Endodermal cell (in vitro differentiated cells): ENCODE data around the gene CIB1. TPM values are rescaled to one million over a fixed set of nuclear protein-coding genes. Genes with fewer than 3 reads are reported as not detected.
"Not testable (repeated sequence)": the region's sequence is repeated elsewhere in the genome, so short reads cannot be mapped to it uniquely, and the experiment has no call there.

ENCODE experiments used
- DNase-seq: peaks from one replicate; pipeline ENCODE4 v3.0.0-alpha.2; 2017
- H3K27ac ChIP-seq: 2 replicates; pipeline ENCODE4 v1.5.1; 2013; ENCODE audit warnings: mild to moderate bottlenecking, low read depth, low read length, moderate library complexity
- H3K27me3 ChIP-seq: 2 replicates; pipeline ENCODE4 v1.6.1; 2013; ENCODE audit warnings: mild to moderate bottlenecking, low read length, moderate library complexity; ENCODE audit not compliant: insufficient read depth, control insufficient read depth, poor library complexity, severe bottlenecking
- H3K36me3 ChIP-seq: 2 replicates; pipeline ENCODE4 v1.7.0; 2013; ENCODE audit warnings: mild to moderate bottlenecking, low read length, moderate library complexity; ENCODE audit not compliant: control insufficient read depth, insufficient read depth
- H3K4me1 ChIP-seq: one replicate; pipeline ENCODE4 v1.7.0; 2013; ENCODE audit warnings: low read length; ENCODE audit not compliant: control insufficient read depth, insufficient read depth
- H3K4me3 ChIP-seq: 2 replicates; pipeline ENCODE4 v1.5.1; 2013; ENCODE audit warnings: mild to moderate bottlenecking, low read length, moderate library complexity
- H3K9ac ChIP-seq: 2 replicates; pipeline ENCODE4 v1.6.1; 2013; ENCODE audit warnings: mild to moderate bottlenecking, low read length, moderate library complexity; ENCODE audit not compliant: poor library complexity, severe bottlenecking; ENCODE audit errors: extremely low read depth
- H3K9me3 ChIP-seq: 2 replicates; pipeline ENCODE4 v1.6.1; 2013; ENCODE audit warnings: mild to moderate bottlenecking, low read length, moderate library complexity; ENCODE audit not compliant: control insufficient read depth
- H3K27ac Mint-ChIP-seq: 2 replicates; pipeline ENCODE4 v1.8.0; 2020; ENCODE audit warnings: mixed read lengths
- H3K27me3 Mint-ChIP-seq: 2 replicates; pipeline ENCODE4 v1.8.0; 2021; ENCODE audit warnings: mild to moderate bottlenecking, mixed read lengths; ENCODE audit not compliant: insufficient read depth
- H3K36me3 Mint-ChIP-seq: 2 replicates; pipeline ENCODE4 v1.8.0; 2020; ENCODE audit warnings: low read depth, mixed read lengths
- H3K4me1 Mint-ChIP-seq: 2 replicates; pipeline ENCODE4 v1.8.0; 2020; ENCODE audit warnings: mixed read lengths
- H3K4me3 Mint-ChIP-seq: 2 replicates; pipeline ENCODE4 v1.8.0; 2020; ENCODE audit warnings: mild to moderate bottlenecking, moderate library complexity, mixed read lengths
- H3K9me3 Mint-ChIP-seq: 2 replicates; pipeline ENCODE4 v1.8.0; 2020; ENCODE audit warnings: mild to moderate bottlenecking, mixed read lengths
- WGBS, 2 experiments: methylation state at CpG; one replicate each; pipeline versions ENCODE4 v1.1.5 to v1.1.7; 2013; ENCODE audit warnings: missing lambda C conversion rate in 2 of 2, mixed read lengths in 1 of 2; ENCODE audit not compliant: insufficient coverage in 1 of 2, insufficient read length in 1 of 2; 5-methylcytosine and 5-hydroxymethylcytosine counted together
- total RNA-seq, 2 donors: library from RNA; stranded (reverse); fragmentation: NEBNext Ultra II Directional in 1 of 2; extraction: Animal tissue kit (Norgen Biotek cat#: 25700) in 1 of 2; gene quantifications; 2 replicates in 1 of 2; 3 replicates in 1 of 2; pipeline ENCODE4 v1.2.1, GENCODE V29; 2021
- TF ChIP-seq, protein P1 (sequence below): fragments of 200-600 bp; sonication (generic); conservative IDR thresholded peaks from 2 replicates; pipeline ENCODE4 v1.5.0; 2021; ENCODE audit warnings: antibody characterized with exemption, mild to moderate bottlenecking

The CIB1 gene
- total RNA-seq, 2 donors from 2014 or later, result 31.3 to 34.0 TPM

DNA sequence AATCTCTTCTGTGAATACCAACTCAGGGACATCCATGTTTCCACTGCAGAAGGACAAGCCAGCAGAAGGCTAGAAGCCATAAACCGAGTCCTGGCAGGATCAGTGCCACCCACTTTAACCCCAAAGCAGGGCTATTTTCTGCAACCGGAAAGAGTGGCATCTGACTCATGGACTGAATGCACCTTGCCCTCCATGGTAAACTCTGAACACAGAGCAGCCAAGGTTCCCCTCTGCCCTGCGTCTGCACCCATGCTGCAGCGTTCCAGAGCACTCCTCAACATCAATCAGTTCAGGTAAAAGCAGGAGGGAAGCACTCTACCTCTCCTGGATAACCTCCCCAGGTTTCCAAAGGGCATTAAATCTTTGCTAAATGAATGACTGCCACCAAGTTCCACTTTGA, 30.9 kb upstream of the CIB1 start:
- H3K36me3 Mint-ChIP-seq, result peaks cover 21% of the 10 kb centered on the region
- H3K36me3 ChIP-seq, result peaks cover 17% of the 10 kb centered on the region
- WGBS, 2 experiments, result 75 to 83% methylated on average over 1 to 4 of the region's 4 CpGs
- TF ChIP-seq, protein P1, sequence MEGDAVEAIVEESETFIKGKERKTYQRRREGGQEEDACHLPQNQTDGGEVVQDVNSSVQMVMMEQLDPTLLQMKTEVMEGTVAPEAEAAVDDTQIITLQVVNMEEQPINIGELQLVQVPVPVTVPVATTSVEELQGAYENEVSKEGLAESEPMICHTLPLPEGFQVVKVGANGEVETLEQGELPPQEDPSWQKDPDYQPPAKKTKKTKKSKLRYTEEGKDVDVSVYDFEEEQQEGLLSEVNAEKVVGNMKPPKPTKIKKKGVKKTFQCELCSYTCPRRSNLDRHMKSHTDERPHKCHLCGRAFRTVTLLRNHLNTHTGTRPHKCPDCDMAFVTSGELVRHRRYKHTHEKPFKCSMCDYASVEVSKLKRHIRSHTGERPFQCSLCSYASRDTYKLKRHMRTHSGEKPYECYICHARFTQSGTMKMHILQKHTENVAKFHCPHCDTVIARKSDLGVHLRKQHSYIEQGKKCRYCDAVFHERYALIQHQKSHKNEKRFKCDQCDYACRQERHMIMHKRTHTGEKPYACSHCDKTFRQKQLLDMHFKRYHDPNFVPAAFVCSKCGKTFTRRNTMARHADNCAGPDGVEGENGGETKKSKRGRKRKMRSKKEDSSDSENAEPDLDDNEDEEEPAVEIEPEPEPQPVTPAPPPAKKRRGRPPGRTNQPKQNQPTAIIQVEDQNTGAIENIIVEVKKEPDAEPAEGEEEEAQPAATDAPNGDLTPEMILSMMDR, result no peak
- H3K9me3 ChIP-seq, result no peaks in the 10 kb centered on the region
- peak overlapping the region; percentile 95 for H3K27ac Mint-ChIP-seq
- no peaks in the 10 kb centered on the region for H3K27me3 ChIP-seq
- H3K9ac ChIP-seq, result peak overlapping the region; percentile 82
- no peaks in the 10 kb centered on the region for H3K4me1 ChIP-seq
- H3K4me3 ChIP-seq, result peak overlapping the region; percentile 94
- no peak for DNase-seq
- peaks cover 1% of the 10 kb centered on the region for H3K27me3 Mint-ChIP-seq
- H3K4me1 Mint-ChIP-seq, result peaks cover 21% of the 10 kb centered on the region
- H3K4me3 Mint-ChIP-seq, result peak overlapping the region; percentile 88
- H3K9me3 Mint-ChIP-seq, result no peaks in the 10 kb centered on the region
- peak overlapping the region; percentile 89 for H3K27ac ChIP-seq

DNA sequence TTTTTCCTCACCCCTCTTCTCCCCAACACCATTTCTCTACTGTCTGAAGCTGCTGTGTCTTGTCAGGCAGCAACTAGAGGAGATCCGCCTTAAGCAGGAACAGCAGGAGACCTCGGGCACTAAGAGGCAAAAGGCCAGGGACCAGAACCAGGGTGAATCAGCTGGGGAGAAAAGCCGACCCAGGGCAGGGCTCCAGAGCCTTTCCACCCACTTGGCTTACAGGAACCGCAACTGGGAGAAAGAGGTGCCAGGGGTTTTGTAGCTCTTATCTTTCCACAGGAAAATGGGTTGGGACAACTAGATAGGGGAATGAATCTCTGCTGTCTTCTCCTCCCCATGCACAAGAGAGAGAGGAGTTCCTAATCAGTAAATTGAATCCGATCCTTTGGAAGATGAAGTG, 28.7 kb upstream of the CIB1 start:
- Mint-ChIP-seq H3K27me3 (peaks cover 1% of the 10 kb centered on the region), H3K27ac (no peak overlapping the region), H3K4me1 (peaks cover 9% of the 10 kb centered on the region), H3K36me3 (peaks cover 10% of the 10 kb centered on the region), H3K9me3 (no peaks in the 10 kb centered on the region), H3K4me3 (no peak overlapping the region)
- peaks cover 7% of the 10 kb centered on the region for H3K36me3 ChIP-seq
- 85 to 93% methylated on average over 5 of the region's 5 CpGs for WGBS, 2 experiments
- H3K27me3 ChIP-seq, result no peaks in the 10 kb centered on the region
- DNase-seq, result no peak
- TF ChIP-seq, protein P1, result no peak
- no peak overlapping the region for H3K9ac ChIP-seq
- H3K4me3 ChIP-seq, result no peak overlapping the region
- no peaks in the 10 kb centered on the region for H3K4me1 ChIP-seq
- H3K27ac ChIP-seq, result no peak overlapping the region
- H3K9me3 ChIP-seq, result no peaks in the 10 kb centered on the region

DNA sequence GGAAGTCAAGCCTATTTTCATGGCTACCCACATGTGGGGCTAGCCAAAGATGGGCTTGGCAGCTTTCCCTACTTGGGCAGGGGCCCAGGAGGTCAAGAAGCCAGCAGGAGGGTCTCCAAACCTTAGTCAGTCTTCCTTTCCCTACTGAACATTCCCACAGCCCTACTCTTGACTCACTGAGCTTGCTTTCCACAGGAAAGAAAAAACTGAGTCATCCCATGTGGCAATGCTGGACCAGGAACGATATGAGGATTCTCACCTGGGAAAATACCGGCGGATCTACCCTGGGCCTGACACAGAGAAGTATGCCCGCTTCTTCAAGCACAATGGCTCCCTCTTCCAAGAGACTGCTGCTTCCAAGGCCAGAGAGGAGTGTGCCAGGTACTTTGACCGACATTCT, 28.1 kb upstream of the CIB1 start:
- Mint-ChIP-seq H3K9me3 (no peaks in the 10 kb centered on the region), H3K36me3 (peaks cover 4% of the 10 kb centered on the region), H3K27ac (no peak overlapping the region), H3K27me3 (peaks cover 4% of the 10 kb centered on the region), H3K4me1 (peaks cover 8% of the 10 kb centered on the region), H3K4me3 (no peak overlapping the region)
- Histone ChIP-seq H3K9ac (no peak overlapping the region), H3K4me3 (no peak overlapping the region), H3K36me3 (peaks cover under 1% of the 10 kb centered on the region), H3K27ac (no peak overlapping the region), H3K4me1 (no peaks in the 10 kb centered on the region), H3K27me3 (no peaks in the 10 kb centered on the region), H3K9me3 (no peaks in the 10 kb centered on the region)
- TF ChIP-seq, protein P1, result no peak
- DNase-seq, result no peak
- WGBS, 2 experiments, result 87 to 92% methylated on average over 5 of the region's 5 CpGs

DNA sequence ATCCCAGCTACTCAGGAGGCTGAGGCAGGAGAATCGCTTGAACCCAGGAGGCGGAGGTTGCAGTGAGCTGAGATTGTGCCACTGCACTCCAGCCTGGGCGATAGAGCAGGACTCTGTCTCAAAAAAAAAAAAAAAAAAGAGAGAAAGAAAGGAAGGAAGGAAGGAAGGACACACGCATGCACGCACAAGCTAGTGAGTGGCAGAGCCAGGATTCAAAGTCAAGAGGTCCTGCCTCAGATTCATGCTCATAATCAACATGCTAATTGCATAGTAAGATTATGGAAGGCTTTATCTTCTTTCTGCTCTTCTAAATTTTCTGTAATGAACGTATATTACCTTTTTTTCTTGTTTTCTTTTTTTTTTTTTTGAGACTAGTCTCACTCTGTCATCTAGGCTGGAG, 27.0 kb upstream of the CIB1 start:
- H3K4me1 Mint-ChIP-seq, H3K9me3 Mint-ChIP-seq: not testable (repeated sequence)

More for the DNA sequence above, 27.0 kb upstream of the CIB1 start:
- H3K4me1 ChIP-seq, H3K36me3 ChIP-seq, H3K4me3 ChIP-seq, H3K27me3 ChIP-seq, H3K27ac ChIP-seq, H3K9ac ChIP-seq, H3K27ac Mint-ChIP-seq, H3K27me3 Mint-ChIP-seq, H3K9me3 ChIP-seq, H3K4me3 Mint-ChIP-seq, H3K36me3 Mint-ChIP-seq, DNase-seq: not testable (repeated sequence)
- 81 to 90% methylated on average over 3 to 5 of the region's 6 CpGs for WGBS, 2 experiments
